HG03575 (cell line): ENCODE results near the gene SNX17.

Source experiments
- ATAC-seq: cut with Tn5 transposase; IDR thresholded peaks from one replicate; pipeline ENCODE4 v1.9.1; 2021; ENCODE audit not compliant: unreplicated experiment, insufficient number of reproducible peaks, low FRiP score; ENCODE audit errors: extremely low read depth

SNX17 gene

DNA sequence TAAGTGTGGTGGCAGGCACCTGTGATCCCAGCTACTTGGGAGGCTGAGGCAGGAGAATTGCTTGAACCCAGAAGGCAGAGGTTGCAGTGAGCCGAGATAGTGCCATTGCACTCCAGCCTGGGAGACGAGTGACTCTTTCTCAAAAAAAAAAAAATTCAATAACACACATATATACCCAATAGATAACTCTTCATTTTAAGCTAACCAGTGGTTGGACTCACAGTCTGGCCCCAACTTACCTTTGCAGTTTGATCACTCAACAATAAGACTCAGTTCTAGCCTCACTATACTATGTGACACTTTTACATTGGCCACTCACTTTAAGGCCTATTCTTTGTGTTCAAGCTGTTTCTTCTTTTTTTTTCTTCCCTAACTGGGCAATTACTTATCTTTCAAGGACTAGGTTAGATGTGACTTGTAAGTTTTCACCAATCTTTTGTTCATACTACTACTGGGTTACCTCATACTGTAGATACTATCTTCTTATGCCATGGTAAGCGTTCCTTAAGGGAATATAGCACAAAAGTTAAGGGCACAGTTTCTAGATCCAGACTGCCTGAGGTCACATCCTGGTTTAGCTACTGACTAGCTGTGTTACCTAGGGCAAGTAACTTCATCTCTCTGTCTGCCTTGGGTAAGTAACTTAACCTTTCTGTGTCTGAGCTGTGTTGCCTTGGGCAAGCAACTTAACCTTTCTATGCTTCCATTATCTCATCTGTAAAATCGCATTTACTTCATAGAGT is 7.6 kb upstream of the SNX17 start:
- no peak for ATAC-seq

DNA sequence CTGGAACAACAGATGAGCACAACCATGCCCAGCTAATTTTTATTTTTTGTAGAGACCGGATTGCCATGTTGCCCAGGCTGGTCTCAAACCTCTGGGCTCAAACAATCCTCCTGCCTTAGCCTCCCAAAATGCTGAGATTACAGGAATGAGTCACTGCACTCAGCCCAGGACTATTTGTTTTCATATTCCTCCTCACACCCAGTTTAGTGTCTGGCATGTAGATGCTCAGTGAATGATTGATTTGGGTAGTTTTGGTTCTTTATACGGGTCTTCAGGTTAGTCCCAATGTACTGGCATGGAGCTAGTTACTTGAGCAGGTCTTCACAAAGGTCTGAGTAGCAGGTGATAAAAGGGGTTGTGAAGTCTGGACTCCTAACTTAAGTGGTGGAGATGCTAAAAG is 6.5 kb upstream of the SNX17 start:
- no peak for ATAC-seq

DNA sequence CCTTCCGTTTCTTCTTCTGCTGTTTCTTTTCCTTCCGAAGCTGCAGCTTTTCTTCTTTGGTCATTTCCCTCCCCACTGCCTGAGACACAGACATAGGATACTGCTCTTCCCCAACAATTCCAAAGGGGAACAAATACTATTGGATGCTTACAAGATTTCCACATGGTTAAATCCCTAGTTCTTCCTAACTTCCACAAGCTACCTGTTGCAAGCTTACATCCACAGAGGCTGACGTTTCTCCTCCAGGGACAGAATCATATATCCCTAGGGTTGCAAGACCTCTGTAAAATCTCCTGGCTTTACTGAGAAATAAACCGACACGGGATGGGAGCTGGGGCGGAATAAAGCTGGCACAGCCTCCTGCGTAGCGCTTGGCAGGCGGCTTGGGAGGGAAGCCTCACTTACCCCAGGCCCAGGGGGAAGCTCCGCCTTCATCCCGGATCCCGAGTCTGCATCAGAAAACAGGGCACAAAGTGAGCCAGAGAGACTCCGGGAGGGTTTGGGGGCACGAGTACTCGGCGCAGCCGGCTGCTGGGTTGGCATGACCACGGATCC is 868 bp upstream of the SNX17 start:
- ATAC-seq, result no peak

DNA sequence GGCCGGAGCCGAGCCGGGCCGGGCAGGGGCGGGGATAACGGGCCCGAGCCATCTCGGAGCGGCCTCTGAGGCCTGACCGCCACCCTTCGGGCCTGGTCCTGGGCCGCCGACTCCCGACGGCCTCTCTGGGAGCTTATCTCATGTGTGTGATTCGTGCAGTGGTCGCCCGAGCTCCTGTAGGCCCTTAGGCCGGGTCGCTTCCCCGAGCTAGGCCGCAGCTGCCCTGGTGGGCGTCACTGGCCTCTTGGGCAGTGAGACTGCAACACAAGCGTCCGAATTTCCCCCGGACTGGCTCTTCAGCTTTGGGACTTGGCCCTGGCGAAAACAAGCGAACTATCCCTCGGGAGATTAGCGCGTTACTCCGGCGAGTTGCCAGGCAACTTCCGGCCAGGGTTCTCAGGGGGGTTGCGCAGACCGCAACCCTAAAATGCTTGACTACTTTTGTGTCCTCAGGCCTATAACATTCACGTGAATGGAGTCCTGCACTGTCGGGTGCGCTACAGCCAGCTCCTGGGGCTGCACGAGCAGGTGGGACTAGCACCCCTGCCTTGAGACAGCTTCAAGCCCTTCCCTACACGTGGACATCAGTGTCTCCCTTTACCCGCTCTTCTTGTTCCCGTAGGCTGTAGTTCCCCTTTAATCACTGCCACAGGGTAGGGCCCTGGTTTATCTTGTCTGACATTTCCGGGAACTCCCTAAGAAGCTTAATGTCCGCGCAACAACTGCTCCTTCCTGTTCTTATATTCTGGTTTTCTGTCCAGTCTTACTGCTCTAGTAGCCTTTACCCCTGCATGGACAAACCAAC is 602 bp downstream of the SNX17 start:
- ATAC-seq, result no peak

DNA sequence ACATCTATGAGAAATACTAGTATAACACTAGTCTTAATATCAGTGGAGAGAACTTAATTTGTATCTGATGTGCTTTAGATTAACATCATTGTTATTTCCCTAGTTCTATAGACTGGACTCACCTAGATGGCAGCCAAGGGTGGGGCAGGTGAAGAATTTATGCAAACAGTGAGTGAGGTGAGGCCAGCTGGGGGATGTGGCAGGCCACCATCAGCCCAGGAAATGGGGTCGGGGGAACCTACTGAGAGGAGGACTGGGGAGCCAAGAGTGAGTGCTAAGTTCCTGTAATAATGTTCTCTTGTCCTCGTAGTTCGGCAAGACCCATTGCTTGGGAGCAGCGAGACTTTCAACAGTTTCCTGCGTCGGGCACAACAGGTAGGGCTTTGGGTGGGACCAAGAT is 2.5 kb downstream of the SNX17 start:
- no peak for ATAC-seq

DNA sequence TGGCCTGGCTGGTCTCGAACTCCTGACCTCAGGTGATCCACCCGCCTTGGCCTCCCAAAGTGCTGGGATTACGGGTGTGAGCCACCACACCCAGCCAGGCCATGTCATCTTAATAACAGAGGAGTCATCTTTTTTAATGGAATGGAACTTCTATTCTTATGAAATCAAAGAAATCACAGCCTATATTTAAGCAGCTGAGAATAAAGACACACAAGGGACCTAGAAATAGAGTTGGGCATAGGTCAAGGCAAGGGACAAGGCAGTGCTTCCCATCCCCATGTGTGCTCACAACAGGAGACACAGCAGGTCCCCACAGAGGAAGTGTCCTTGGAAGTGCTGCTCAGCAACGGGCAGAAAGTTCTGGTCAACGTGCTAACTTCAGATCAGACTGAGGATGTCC is 3.2 kb downstream of the SNX17 start:
- no peak for ATAC-seq

DNA sequence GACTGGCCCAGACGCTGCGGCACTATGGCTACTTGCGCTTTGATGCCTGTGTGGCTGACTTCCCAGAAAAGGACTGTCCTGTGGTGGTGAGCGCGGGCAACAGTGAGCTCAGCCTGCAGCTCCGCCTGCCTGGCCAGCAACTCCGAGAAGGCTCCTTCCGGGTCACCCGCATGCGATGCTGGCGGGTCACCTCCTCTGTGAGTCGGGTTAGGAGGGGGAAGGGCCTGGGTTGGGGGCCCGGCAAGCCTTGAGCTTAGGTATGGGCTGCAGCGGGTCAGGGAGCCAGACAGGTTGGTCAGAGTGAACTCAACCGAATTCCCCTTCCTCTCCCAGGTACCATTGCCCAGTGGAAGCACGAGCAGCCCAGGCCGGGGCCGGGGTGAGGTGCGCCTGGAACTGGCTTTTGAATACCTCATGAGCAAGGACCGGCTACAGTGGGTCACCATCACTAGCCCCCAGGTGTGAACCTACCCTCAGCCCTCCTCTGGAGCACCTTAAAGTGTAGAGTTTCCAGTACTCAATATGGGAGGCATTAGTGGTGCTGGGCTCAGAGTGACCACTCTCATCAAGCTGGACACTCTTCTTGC is 5.2 kb downstream of the SNX17 start:
- no peak for ATAC-seq

DNA sequence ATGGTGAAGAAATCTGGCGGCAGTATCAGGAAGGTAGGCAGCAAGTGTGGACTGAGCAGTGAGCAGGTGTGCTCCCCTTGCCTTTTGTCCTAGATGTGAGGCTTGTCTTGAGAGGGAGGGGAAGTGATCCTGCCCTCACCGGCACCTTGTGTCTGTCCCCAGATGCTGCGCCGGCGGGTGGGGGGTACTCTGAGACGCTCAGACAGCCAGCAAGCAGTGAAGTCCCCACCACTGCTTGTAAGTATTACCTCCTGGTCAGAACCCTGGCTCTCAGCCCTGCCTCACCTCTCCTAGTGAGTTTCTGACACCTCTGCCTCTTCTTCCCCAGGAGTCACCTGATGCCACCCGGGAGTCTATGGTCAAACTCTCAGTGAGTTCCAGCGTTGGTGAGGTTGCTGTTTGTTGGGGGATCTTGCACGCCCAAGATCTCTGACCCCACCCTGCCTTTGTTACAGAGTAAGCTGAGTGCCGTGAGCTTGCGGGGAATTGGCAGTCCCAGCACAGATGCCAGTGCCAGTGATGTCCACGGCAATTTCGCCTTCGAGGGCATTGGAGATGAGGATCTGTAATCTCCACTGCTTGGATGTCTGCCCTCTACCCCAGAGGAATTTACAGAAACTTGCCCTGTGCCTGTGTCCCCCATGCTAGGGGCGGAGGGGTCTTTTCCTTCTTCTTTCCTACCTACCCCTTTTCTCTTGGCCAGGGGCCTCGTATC is 5.9 kb downstream of the SNX17 start:
- no peak for ATAC-seq

DNA sequence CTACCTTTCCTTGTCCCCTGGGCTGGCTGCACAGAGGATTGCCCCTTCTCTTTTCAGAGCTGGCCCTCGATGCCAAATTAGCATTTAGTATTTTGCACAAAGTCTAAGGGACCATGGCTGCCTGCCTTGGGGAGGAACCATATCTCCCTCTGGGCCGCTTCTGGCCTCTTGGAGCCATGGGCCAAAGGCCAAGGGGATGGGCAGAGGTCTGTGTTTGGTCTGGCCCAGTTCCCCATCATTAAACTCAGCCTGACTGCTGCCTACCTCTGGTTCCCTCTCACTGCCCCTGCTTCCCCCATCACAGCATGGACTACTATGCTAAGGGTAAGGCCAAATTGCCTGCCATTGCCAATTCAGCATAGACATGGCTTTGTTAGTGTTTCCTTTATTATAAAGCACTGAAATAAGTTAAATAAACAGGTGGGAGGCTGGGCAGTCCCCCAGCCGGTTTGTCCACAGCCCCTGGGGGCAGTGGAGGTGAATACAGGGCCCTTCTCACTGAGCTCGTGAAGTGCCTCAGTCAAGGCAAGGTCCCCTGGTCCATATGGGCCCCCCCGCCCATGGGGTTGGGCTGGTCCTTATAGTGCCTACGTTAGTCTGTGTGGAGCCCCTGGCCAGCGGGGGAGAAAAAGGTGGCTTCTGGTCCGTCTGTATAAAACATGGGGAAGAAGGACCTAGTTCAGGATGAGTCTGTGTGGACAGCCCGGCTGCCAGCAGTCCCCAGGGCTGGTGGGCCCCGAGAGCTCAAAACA is 6.6 kb downstream of the SNX17 start:
- ATAC-seq, result no peak

DNA sequence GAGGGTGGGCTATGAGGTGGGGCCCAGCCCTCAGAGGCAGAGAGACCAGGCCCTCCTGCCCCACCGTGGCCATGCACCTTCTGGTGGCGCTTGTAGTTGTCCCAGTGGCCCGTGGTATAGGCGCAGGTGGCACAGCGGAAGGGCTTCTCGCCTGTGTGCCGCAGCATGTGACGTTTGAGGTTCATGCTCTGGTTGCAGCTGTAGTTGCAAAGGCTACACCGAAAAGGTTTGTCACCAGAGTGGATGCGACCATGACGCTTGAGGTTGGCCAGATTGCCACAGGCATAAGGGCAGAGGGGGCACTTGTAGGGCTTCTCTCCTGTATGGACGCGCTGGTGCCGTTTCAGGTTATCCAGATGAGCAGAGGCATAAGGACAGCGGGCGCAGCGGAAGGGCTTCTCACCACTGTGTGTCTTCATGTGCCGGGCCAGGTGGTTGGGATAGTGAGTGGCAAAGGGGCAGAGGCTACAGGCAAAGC is 7.2 kb downstream of the SNX17 start:
- no peak for ATAC-seq

DNA sequence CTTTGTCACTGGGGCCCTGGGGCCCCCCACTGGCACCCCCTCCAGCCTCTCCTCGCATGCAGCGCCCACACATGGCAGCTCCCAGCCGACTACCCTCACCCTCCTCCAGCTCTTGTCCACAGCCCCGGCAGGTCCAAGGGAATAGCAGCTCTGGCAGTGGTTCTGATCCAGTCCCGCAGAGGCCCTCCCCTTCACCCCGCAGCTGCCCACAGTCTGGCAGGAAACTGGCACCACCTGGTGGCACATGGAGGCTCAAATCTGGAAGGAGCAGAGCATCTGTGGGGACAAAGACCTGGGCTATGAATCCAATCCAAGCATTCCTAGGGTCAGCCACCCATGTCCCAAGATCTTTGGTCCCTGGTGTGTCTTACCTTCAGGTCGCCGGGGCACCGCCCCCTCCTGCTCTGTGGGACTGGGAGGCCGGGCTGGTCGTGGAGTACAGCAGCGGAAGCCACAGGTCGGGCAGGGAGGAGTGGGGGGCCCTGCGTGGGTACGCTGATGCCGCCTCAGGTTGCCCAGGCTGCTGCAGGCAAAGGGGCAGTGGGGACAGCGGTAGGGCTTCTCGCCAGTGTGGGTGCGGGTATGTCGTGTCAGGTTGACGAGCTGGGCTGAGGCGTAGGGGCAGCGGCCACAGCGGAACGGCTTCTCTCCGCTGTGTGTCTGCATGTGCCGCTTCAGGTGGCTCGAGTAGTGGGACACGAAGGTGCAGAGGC is 7.8 kb downstream of the SNX17 start:
- no peak for ATAC-seq

DNA sequence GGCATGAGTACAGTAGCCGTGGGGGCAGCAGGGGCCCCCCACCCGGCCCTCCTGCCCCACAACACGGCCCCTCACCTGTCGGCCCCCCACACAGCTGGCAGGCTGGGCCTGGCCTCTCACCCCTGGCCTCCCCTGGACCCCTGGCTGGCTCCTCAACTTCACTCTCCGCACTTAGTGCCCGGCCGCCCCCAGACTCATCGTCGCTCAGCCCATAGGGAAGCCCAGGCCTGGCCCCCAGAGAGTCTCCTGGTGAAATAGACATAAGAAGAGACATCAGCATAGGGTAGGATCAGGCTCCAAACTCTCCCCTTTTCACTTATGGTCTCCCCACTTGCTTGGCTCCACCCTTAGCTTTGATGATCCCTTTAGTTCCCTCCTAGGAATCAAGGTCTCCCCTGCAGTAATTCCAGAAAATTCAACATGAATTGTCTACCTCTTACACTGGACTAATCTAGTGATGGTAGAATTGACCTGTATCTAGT is 8.4 kb downstream of the SNX17 start:
- ATAC-seq, result no peak

DNA sequence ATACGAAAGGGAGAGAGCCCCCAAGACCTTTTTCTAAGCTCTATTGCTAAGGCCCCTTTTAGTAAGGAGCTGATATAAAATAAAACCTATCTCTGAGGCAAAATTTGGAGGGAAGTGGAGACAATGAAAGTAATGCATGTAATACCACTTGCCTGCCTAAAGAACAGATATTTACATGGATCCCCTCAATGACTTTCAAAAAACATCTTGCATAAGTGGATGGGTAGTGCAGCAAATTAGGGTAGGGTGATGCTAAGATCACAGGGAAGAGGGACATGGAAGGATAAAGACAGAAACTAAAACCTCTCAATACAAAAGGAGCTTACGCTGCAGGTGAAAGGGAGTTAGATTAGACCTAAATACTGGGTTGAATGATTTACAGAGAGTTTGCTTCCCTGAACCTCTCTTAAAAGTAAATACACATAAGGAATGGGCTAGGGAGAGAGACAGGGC is 9.0 kb downstream of the SNX17 start:
- ATAC-seq, result no peak

DNA sequence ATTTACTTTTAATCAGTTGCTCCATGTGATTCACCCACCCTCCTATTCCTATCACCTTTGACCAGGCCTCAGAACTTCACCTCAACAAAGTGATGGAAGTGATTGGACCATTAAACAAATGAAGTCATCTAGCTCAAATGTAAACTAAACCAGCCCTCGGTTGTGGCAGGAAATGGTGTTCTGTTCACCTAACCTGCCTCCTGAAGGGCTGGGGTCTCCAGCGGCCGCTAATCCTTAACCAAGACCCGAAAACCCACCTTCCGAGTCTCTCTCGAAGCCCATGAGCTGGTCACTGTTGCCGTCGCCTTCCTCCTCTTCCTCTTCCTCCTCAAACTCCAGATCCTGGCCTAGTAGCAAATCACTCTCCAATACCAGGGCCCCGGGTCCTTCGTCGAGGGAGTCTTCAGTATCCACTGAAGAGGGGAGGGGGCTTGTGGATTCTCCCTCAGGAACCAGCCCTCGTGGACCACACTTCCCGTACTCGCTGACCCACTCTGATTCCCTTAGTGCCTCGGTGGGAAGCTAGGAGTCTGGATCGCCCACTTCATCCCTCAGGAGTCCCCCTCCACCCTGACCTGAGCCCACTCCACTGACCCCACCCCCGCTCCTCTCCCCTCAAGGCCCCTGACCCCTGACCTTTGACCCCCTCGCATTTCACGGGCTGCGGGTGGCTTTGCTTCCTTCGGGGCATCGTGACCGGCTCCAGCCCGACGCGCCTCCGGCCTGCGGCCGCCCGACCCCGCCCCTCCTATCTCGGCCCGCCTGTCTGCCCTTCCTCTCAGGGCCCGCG is 9.6 kb downstream of the SNX17 start:
- no peak for ATAC-seq

DNA sequence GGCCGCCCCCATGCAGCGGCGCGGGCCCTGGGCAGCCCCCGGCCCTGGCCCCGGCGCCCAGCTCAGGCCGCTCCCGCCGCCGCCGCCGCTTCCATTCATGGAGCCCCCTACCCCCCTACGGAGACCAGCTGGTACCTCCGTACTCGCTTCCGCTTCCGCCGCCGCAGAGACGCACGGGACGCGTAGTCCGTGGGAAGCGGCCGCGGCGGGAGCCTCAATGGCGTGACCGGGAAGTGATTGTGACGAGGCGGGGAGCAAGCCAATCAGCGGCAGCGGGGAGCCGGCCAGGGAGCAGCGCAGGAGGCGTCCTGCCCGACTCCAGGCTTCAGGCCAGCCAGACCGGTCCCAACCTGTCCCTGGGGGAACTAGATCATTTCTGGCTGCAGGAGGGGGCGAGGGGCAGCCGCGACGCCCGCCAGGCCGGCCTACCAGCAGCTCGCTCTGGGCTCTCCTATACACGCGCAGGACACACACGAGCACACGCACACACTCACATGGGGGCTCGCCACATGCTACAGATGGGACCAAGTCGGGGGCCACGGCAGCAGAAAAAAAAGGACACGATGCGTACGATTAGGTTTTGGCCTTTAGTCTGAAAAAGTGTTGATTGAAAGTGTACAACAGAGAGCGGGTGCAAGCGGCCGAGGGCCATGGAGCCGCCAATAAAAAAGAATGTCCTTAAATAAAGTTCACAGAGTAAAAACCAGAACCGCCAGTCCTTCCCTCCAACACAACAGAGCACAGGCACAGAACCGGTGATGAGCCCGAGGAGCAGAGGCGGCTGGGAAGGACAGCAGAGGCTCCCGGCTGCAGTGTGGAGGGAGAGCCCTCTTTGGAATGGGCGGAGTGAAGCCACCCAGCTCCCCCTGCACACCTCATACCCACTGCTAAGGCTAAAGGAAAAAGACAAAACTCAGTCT is 10.5 kb downstream of the SNX17 start, which contains the start of gene ZNF513:
Gene ZNF513 (minus strand): TSS at position 109 of the 920 bp plus-strand sequence. CDS start 208 bp downstream, outside the sequence.
- no peak for ATAC-seq
